Endothelial cell (in vitro differentiated cells): ENCODE results near the gene EP400. TPM values are rescaled to one million over a fixed set of nuclear protein-coding genes. Genes with fewer than 3 reads are reported as not detected.

ENCODE experiments used
- DNase-seq: peaks from one replicate; pipeline ENCODE4 v3.0.0; 2021; ENCODE audit warnings: low spot score
- H3K27ac Mint-ChIP-seq: one replicate; pipeline ENCODE4 v1.8.0; 2021; ENCODE audit warnings: mixed read lengths, inconsistent platforms; ENCODE audit not compliant: unreplicated experiment
- H3K27me3 Mint-ChIP-seq: one replicate; pipeline ENCODE4 v1.8.0; 2021; ENCODE audit warnings: mild to moderate bottlenecking, moderate library complexity, mixed read lengths, inconsistent platforms; ENCODE audit not compliant: unreplicated experiment
- H3K36me3 Mint-ChIP-seq: one replicate; pipeline ENCODE4 v1.8.0; 2021; ENCODE audit warnings: mild to moderate bottlenecking, low read depth, mixed read lengths, inconsistent platforms; ENCODE audit not compliant: unreplicated experiment
- H3K4me1 Mint-ChIP-seq: one replicate; pipeline ENCODE4 v1.8.0; 2021; ENCODE audit warnings: mild to moderate bottlenecking, mixed read lengths, inconsistent platforms; ENCODE audit not compliant: unreplicated experiment
- H3K4me3 Mint-ChIP-seq: one replicate; pipeline ENCODE4 v1.8.0; 2021; ENCODE audit warnings: mild to moderate bottlenecking, mixed read lengths, inconsistent platforms; ENCODE audit not compliant: unreplicated experiment
- H3K9me3 Mint-ChIP-seq: one replicate; pipeline ENCODE4 v1.8.0; 2021; ENCODE audit warnings: mixed read lengths, inconsistent platforms; ENCODE audit not compliant: unreplicated experiment
- CTCF ChIP-seq: fragments of 200-600 bp; sonication (generic); IDR thresholded peaks from one replicate; pipeline ENCODE4 v1.5.0; 2021; ENCODE audit warnings: antibody characterized with exemption; ENCODE audit not compliant: unreplicated experiment
- total RNA-seq: library from RNA; stranded (reverse); fragmentation: NEBNext Ultra II Directional; extraction: Animal tissue kit (Norgen Biotek cat#: 25700); gene quantifications from one replicate; pipeline ENCODE4 v1.2.1, GENCODE V29; 2021; ENCODE audit not compliant: unreplicated experiment

EP400 gene
- total RNA-seq, 1 donor from 2014 or later: 66.2 TPM

GRCh38 chr12:132014092-132014914 lies 64.6 kb downstream of the EP400 start:
- no peak for TF ChIP-seq CTCF
- no peaks in the 10 kb centered on the region for H3K27me3 Mint-ChIP-seq

GRCh38 chr12:132014915-132015280 lies 65.2 kb downstream of the EP400 start:
- Mint-ChIP-seq H3K9me3 (no peaks in the 10 kb centered on the region), H3K4me1 (no peaks in the 10 kb centered on the region), H3K4me3 (peak overlapping the region; percentile 25), H3K27me3 (no peaks in the 10 kb centered on the region), H3K27ac (peak overlapping the region; percentile 36), H3K36me3 (peaks cover 69% of the 10 kb centered on the region)
- TF ChIP-seq CTCF: no peak
- no peak for DNase-seq

More at GRCh38 chr12:132014092-132014914, 64.6 kb downstream of the EP400 start:
- H3K4me3 Mint-ChIP-seq: no peak overlapping the region
- H3K36me3 Mint-ChIP-seq: peaks cover 69% of the 10 kb centered on the region
- no peaks in the 10 kb centered on the region for H3K9me3 Mint-ChIP-seq
- H3K27ac Mint-ChIP-seq: no peak overlapping the region
- no peak for DNase-seq
- H3K4me1 Mint-ChIP-seq: no peaks in the 10 kb centered on the region

- Mint-ChIP-seq H3K4me1 (no peaks in the 10 kb centered on the region), H3K27ac (no peak overlapping the region), H3K36me3 (peaks cover 73% of the 10 kb centered on the region), H3K9me3 (no peaks in the 10 kb centered on the region), H3K4me3 (no peak overlapping the region), H3K27me3 (no peaks in the 10 kb centered on the region)
- no peak for DNase-seq
- TF ChIP-seq CTCF: no peak
Observed at GRCh38 chr12:132015686-132016430, 66.1 kb downstream of the EP400 start.

- Mint-ChIP-seq H3K27ac (no peak overlapping the region), H3K4me1 (no peaks in the 10 kb centered on the region), H3K9me3 (no peaks in the 10 kb centered on the region), H3K4me3 (no peak overlapping the region), H3K27me3 (no peaks in the 10 kb centered on the region), H3K36me3 (peaks cover 53% of the 10 kb centered on the region)
- no peak for TF ChIP-seq CTCF
- DNase-seq: no peak
Observed at GRCh38 chr12:132018193-132018916, 68.6 kb downstream of the EP400 start.
